ELR (cell line): ENCODE data around the gene ARSG.
"Not testable (repeated sequence)": the region's sequence is repeated elsewhere in the genome, so short reads cannot be mapped to it uniquely, and the experiment has no call there.

ENCODE experiments used
- DNase-seq: peaks from one replicate; pipeline ENCODE4 v3.0.0-alpha.2; 2015; ENCODE audit warnings: low read depth

ARSG gene

GRCh38 chr17:68329331-68329730, 38.0 kb downstream of the ARSG start:
- DNase-seq, result no peak

DNA sequence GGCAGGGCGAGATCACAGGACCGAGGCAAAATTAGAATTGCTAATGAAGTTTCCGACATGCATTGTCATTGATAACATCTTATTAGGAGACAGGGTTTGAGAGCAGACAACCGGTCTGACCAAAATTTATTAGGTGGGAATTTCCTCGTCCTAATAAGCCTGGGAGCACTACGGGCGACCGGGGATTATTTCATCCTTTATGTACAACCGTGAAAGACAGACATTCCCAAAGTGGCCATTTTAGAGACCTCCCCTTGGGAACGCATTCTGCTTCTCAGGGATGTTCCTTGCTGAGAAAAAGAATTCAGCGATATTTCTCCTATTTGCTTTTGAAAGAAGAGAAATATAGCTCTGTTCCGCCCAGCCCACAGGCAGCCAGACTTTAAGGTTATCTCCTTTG, 40.6 kb downstream of the ARSG start:
- DNase-seq, result not testable (repeated sequence)

- no peak for DNase-seq
These were observed 43.1 kb downstream of the ARSG start for GRCh38 chr17:68334393-68334792.

DNA sequence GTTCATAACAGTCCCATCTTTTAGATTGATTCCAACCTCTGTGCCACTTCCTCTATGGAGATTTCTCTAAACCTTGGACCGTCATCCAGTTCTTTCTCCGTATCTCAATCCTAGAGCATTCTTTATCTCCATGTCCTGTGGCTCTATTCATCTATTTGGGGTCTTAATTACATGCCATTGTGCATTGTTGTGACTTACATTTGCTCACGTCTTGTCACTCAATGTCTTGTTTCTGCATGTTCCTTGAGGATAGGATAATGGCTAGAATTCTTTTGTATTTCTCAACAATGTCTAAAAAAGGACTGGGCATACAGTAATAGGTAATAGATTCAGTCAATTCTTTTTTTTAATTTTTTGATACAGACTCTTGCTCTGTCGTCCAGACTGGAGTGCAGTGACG, 50.2 kb downstream of the ARSG start:
- no peak for DNase-seq

DNA sequence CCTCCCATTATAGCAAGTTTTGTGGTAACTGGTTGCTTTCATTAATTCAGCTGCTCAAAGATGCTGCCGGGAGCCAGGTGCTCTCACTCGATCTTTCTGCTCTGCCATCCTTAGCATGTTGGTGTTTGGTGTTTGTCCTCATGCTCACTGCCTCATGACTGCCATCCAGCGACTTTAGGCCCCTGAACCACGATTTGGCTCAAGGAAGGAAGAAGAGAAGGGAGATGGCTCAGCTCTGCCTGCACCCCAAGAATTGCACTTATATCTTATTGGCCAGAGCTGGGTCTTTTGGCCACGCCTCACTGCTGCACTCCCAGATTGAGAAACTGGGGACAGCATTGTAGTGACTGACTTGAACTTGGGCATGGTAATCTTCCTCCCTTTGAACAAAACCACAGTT, 52.7 kb downstream of the ARSG start:
- DNase-seq, result no peak

DNA sequence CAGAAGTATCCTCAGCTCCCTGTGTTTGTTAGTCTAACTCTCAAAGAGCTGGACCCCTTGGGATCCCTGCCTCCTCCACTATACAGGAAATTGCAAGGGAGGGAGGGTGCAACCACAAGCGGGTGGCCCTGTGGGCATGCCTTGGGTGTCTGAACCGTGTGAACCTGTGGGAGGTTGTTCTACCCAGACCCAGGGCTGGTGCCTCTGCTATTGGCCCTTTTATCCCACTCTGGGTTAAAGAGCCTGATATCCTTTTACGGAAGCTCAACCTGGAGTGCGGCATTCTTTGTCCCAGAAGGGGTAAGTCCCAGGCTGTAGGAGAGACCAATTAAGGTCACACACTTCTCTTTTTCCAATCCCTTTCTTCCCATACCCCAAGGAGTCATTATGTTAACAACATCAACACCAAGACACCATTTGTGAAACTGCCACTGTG, 53.4 kb downstream of the ARSG start:
- peak; percentile 27 for DNase-seq

DNA sequence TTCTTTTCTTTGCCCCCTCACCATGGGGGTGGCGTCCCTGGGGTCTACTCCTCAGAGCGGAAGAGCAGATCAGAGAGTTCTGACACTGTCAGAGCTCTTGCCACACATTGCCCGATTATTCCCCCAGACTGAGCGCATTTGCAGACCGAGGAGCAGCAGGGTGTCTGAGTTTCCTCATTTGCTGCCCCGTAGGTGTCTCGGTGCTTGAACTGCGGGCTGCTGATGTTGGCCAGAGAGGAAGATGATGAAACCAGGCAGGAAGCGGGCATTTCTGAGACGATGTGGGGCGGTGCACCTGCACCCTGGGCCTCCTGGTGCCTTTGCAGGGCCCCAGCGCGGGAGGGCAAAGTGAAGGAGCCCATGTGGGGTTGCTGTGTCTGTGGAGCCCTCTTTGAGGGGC, 55.2 kb downstream of the ARSG start:
- no peak for DNase-seq

- no peak for DNase-seq
These were observed 56.1 kb downstream of the ARSG start for GRCh38 chr17:68347380-68347779.

DNA sequence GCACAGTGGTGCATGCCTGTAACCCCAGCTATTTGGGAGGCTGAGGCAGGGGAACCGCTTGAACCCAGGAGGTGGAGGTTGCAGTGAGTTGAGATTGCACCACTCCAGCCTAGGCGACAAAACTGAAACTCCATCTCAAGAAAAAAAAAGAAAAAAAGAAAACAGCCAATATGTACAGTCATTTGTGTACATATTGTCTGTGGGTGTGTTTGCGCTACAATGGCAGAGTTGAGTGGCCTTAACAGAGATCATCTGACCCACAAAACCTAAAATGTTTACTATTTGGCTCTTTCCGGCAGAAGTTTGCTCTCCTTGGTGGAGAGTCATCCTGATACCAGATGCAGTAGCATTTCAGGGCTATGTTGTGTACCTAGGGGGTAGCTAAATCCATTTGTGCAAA, 57.9 kb downstream of the ARSG start:
- DNase-seq, result no peak

- peak; percentile 36 for DNase-seq
These were observed 60.1 kb downstream of the ARSG start for GRCh38 chr17:68351395-68351794.

- DNase-seq, result no peak
These were observed 60.7 kb downstream of the ARSG start for GRCh38 chr17:68352041-68352440.

DNA sequence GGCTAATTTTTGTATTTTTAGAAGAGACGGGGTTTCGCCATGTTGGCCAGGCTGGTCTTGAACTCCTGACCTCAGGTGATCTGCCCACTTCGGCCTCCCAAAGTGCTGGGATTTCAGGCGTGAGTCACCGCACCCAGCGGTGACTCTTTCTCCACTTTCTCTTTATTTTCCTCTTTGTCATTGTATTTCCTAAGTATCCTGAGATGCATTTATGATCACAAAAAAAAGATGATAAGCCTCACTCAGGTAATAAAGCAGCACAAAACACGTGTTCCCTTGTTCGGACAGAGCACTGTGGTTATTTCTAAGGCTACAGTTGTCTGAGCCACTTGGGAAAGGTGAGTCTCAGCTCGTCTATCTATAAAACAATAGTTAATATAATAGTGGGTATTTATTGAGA, 61.4 kb downstream of the ARSG start:
- not testable (repeated sequence) for DNase-seq

- peak; percentile 31 for DNase-seq
These were observed 61.8 kb downstream of the ARSG start for GRCh38 chr17:68353111-68353521.

- DNase-seq, result peak; percentile 88
These were observed 63.0 kb downstream of the ARSG start for GRCh38 chr17:68354311-68354710.

GRCh38 chr17:68355108-68355507, 63.8 kb downstream of the ARSG start:
- DNase-seq, result peak; percentile 74

GRCh38 chr17:68356520-68356919, 65.2 kb downstream of the ARSG start:
- no peak for DNase-seq

- DNase-seq, result no peak
These were observed 65.7 kb downstream of the ARSG start for GRCh38 chr17:68356949-68357455.

GRCh38 chr17:68357886-68358285, 66.6 kb downstream of the ARSG start:
- DNase-seq, result no peak

GRCh38 chr17:68359791-68360535, 68.7 kb downstream of the ARSG start:
- DNase-seq, result no peak

- no peak for DNase-seq
These were observed 74.2 kb downstream of the ARSG start for GRCh38 chr17:68365469-68365868.

GRCh38 chr17:68368387-68368786, 77.1 kb downstream of the ARSG start:
- no peak for DNase-seq

GRCh38 chr17:68375566-68375965, 84.3 kb downstream of the ARSG start:
- DNase-seq, result no peak

- DNase-seq, result not testable (repeated sequence)
These were observed 84.9 kb downstream of the ARSG start for GRCh38 chr17:68376178-68376577.

DNA sequence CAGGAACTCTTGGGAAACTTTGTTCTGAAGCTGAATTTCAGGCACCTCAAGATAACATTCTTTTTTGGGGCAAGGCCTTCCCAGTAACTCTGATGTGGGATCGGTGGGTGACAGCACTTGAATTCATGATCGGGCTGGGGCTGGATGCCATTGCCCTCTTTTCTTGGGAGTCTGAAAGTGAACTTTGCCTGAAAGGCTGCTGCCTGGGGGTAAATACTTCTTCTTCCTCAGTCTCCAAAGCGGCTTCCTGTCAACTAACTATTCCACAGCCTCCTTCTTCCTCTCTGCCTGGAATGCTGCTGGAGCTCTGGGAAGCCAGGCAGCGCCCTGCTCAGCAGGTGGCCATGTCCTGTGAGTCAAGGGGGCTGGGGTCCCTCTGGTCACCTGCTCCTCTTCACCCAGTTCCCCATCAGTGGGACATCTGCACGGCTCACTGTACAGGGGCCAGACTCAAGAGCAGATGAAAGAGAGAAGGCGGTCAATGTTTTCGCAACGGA, 86.5 kb downstream of the ARSG start:
- DNase-seq, result no peak
